Mesenchymal stem cell (in vitro differentiated cells and primary cell): ENCODE measurements around the gene TSKS.
A peak's percentile ranks its signal among the peaks of the same experiment; 100 is the strongest.

Experiments used
- DNase-seq: peaks from one replicate; pipeline ENCODE4 v3.0.0-alpha.2; 2013
- H2AFZ ChIP-seq: one replicate; pipeline ENCODE4 v1.6.1; 2013; ENCODE audit warnings: low read depth, mild to moderate bottlenecking, control low read depth, inconsistent platforms, low read length, moderate library complexity
- H2AK5ac ChIP-seq: 2 replicates; pipeline ENCODE4 v1.6.1; 2013; ENCODE audit warnings: low read length, moderate library complexity, mild to moderate bottlenecking, inconsistent platforms; ENCODE audit not compliant: severe bottlenecking
- H2BK120ac ChIP-seq: one replicate; pipeline ENCODE4 v1.6.1; 2013; ENCODE audit warnings: low read depth, mild to moderate bottlenecking, inconsistent platforms, low read length, moderate library complexity
- H2BK12ac ChIP-seq, 2 experiments: one replicate each; pipeline ENCODE4 v1.6.1; 2013; ENCODE audit warnings: inconsistent platforms in 2 of 2, low read length in 2 of 2, mild to moderate bottlenecking in 2 of 2, moderate library complexity in 2 of 2, control low read depth in 1 of 2
- H2BK15ac ChIP-seq: one replicate; pipeline ENCODE4 v1.6.1; 2013; ENCODE audit warnings: mild to moderate bottlenecking, low read depth, inconsistent platforms; ENCODE audit not compliant: poor library complexity, severe bottlenecking
- H2BK5ac ChIP-seq: 2 replicates; pipeline ENCODE4 v1.6.1; 2013; ENCODE audit warnings: low read depth, mild to moderate bottlenecking, low read length, control low read depth, inconsistent platforms; ENCODE audit not compliant: poor library complexity, severe bottlenecking
- H3K14ac ChIP-seq, 2 experiments: one replicate each; pipeline ENCODE4 v1.6.1; 2013; ENCODE audit warnings: inconsistent platforms in 2 of 2, low read length in 2 of 2, control low read depth in 1 of 2, mild to moderate bottlenecking in 1 of 2, moderate library complexity in 1 of 2
- H3K18ac ChIP-seq, 2 experiments: one replicate each; pipeline ENCODE4 v1.6.1; 2013; ENCODE audit warnings: inconsistent platforms in 2 of 2, low read length in 2 of 2, control low read depth in 1 of 2, low read depth in 1 of 2, mild to moderate bottlenecking in 1 of 2
- H3K23ac ChIP-seq, 2 experiments: one replicate each; pipeline ENCODE4 v1.6.1; 2013; ENCODE audit warnings: inconsistent platforms in 2 of 2, low read length in 2 of 2, mild to moderate bottlenecking in 2 of 2, moderate library complexity in 2 of 2, control low read depth in 1 of 2
- H3K27ac ChIP-seq: 2 replicates; pipeline ENCODE4 v1.5.1; 2013; ENCODE audit warnings: mild to moderate bottlenecking, moderate library complexity, low read length, control low read depth, inconsistent platforms; ENCODE audit not compliant: poor library complexity, severe bottlenecking
- H3K27me3 ChIP-seq, 2 experiments: 2 replicates each; pipeline versions ENCODE4 v1.6.1 to v1.7.0; 2013; ENCODE audit warnings: low read length in 2 of 2, mild to moderate bottlenecking in 2 of 2, moderate library complexity in 2 of 2, control low read depth in 1 of 2, inconsistent platforms in 1 of 2; ENCODE audit not compliant: control insufficient read depth in 1 of 2, insufficient read depth in 1 of 2
- H3K36me3 ChIP-seq, 2 experiments: 2 replicates each; pipeline versions ENCODE4 v1.6.1 to v1.7.0; 2013; ENCODE audit warnings: low read length in 2 of 2, control low read depth in 1 of 2, inconsistent platforms in 1 of 2, low read depth in 1 of 2, mild to moderate bottlenecking in 1 of 2; ENCODE audit not compliant: insufficient read depth in 2 of 2, control insufficient read depth in 1 of 2
- H3K4ac ChIP-seq, 2 experiments: one replicate each; pipeline ENCODE4 v1.6.1; 2013; ENCODE audit warnings: inconsistent platforms in 2 of 2, low read length in 2 of 2, mild to moderate bottlenecking in 2 of 2, moderate library complexity in 2 of 2, control low read depth in 1 of 2, low read depth in 1 of 2
- H3K4me1 ChIP-seq: 2 replicates; pipeline ENCODE4 v1.6.1; 2013; ENCODE audit warnings: low read depth, low read length, control low read depth; ENCODE audit not compliant: control insufficient read depth, insufficient read depth
- H3K4me2 ChIP-seq: 2 replicates; pipeline ENCODE4 v1.6.1; 2013; ENCODE audit warnings: low read length, mild to moderate bottlenecking, inconsistent platforms; ENCODE audit not compliant: poor library complexity, severe bottlenecking
- H3K4me3 ChIP-seq, 2 experiments: 2 replicates each; pipeline versions ENCODE4 v1.5.1 to v1.7.0; 2013; ENCODE audit warnings: low read length in 2 of 2, mild to moderate bottlenecking in 2 of 2, control low read depth in 1 of 2, low read depth in 1 of 2; ENCODE audit not compliant: insufficient read depth in 1 of 2
- H3K79me1 ChIP-seq: replicated peaks from 2 replicates; pipeline ENCODE4 v1.6.1; 2013; ENCODE audit warnings: mild to moderate bottlenecking, control low read depth, low read length, inconsistent platforms; ENCODE audit not compliant: poor library complexity, severe bottlenecking
- H3K9ac ChIP-seq: 2 replicates; pipeline ENCODE4 v1.7.0; 2013; ENCODE audit warnings: mild to moderate bottlenecking, low read length, moderate library complexity
- H3K9me3 ChIP-seq: 2 replicates; pipeline ENCODE4 v1.7.0; 2013; ENCODE audit warnings: mild to moderate bottlenecking, low read length; ENCODE audit not compliant: control insufficient read depth
- H4K8ac ChIP-seq: one replicate; pipeline ENCODE4 v1.6.1; 2013; ENCODE audit warnings: inconsistent platforms, mild to moderate bottlenecking, low read length, moderate library complexity
- H4K91ac ChIP-seq: one replicate; pipeline ENCODE4 v1.6.1; 2013; ENCODE audit warnings: mild to moderate bottlenecking, low read length, inconsistent platforms
- WGBS: methylation state at CpG from one replicate; pipeline ENCODE4 v1.1.7; 2013; ENCODE audit warnings: mixed read lengths; 5-methylcytosine and 5-hydroxymethylcytosine counted together

The TSKS gene

DNA sequence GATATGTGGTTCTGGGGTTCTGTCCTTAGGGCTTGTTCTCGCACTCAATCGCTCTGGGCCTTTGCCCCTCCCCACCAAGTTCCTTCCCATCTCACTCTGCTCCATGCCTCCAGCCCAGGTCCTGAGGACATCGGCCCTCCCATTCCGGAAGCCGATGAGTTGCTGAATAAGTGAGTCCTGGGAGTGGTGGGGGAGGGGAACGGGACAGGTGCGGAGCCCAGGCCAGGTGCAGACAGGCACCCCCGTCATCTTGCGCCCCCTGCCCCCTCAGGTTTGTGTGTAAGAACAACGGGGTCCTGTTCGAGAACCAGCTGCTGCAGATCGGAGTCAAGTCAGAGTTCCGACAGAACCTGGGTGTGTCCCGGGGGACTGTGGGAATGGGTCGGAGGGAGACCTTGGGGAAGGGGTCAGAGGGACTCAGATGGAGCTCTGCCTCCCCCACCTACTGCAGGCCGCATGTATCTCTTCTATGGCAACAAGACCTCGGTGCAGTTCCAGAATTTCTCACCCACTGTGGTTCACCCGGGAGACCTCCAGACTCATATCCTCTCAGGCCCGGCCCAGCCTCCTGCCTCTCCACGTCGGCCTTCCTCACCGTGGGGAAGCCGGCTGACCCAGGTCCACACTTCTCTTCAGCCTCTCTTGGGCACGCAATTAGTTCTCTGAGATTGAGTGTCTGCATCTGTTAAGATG is 39.9 kb upstream of the TSKS start:
- peaks cover 3% of the 10 kb centered on the region for H3K4me1 ChIP-seq
- 92% methylated on average over 22 of the region's 24 CpGs for WGBS

DNA sequence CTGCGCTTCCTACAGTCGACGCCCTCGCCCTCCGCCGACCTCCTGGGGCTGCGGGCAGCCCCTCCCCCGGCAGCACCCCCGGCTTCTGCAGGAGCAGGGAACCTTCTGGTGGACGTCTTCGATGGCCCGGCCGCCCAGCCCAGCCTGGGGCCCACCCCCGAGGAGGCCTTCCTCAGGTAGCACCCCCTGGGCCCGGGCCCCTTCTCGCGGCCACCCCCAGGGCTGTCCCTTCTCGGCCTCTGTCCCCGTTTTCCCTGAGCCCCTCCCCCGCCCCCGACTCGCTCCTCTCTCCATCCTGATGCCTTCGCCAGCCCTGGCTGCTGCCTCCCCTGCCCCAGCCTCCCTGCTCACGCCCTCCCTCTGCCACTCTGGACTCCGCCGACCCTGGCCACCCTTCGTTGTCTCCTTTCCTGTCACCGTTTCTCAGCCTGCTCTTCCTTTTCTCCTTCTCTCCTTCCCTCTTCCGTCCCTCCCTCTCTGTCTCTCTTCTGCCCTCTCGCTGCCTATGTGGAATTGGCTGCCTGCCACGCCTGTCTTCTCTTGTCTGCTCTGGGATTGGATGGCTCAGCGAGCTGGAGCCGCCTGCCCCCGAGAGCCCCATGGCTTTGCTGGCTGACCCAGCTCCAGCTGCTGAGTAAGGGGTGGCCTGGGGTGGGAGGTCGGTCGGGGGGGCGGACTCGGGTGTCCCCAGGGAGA is 39.0 kb upstream of the TSKS start:
- H3K18ac ChIP-seq, result peak overlapping the region in 1 of 2 experiments; percentile 89
- H4K8ac ChIP-seq, result peak overlapping the region; percentile 30
- H3K4me3 ChIP-seq, result peak overlapping the region in 1 of 2 experiments; percentile 63
- H2BK120ac ChIP-seq, result no peak overlapping the region
- H2AFZ ChIP-seq, result no peak overlapping the region
- DNase-seq, result peak; percentile 86
- peaks cover 23% of the 10 kb centered on the region for H3K79me1 ChIP-seq
- H4K91ac ChIP-seq, result peak overlapping the region; percentile 2
- H2BK12ac ChIP-seq, result peak overlapping the region in 1 of 2 experiments; percentile 75
- no peak overlapping the region for H2BK15ac ChIP-seq
- peaks cover 3% of the 10 kb centered on the region for H3K4me1 ChIP-seq
- H3K14ac ChIP-seq, result peak overlapping the region in 1 of 2 experiments; percentile 36
- H3K9ac ChIP-seq, result peak overlapping the region; percentile 62
- peaks cover 82 to 94% of the 10 kb centered on the region in 2 experiments for H3K36me3 ChIP-seq
- H3K9me3 ChIP-seq, result no peaks in the 10 kb centered on the region
- no peak overlapping the region for H2AK5ac ChIP-seq
- no peak overlapping the region for H2BK5ac ChIP-seq
- H3K27me3 ChIP-seq, result no peaks in the 10 kb centered on the region
- H3K23ac ChIP-seq, result peak overlapping the region in 1 of 2 experiments; percentile 9
- no peak overlapping the region for H3K4ac ChIP-seq
- 46% methylated on average over 38 of the region's 38 CpGs for WGBS
- no peak overlapping the region for H3K27ac ChIP-seq
- no peak overlapping the region for H3K4me2 ChIP-seq

More for the DNA sequence above, 39.9 kb upstream of the TSKS start:
- H2AFZ ChIP-seq, result no peak overlapping the region
- no peak overlapping the region for H2BK15ac ChIP-seq
- DNase-seq, result no peak
- H3K79me1 ChIP-seq, result peaks cover 20% of the 10 kb centered on the region
- H4K8ac ChIP-seq, result no peak overlapping the region
- H2BK12ac ChIP-seq, result no peak overlapping the region
- no peak overlapping the region for H3K14ac ChIP-seq
- H3K36me3 ChIP-seq, result peaks cover 84 to 99% of the 10 kb centered on the region in 2 experiments
- H3K4me3 ChIP-seq, result no peak overlapping the region
- no peak overlapping the region for H3K4me2 ChIP-seq
- no peak overlapping the region for H3K27ac ChIP-seq
- no peak overlapping the region for H2AK5ac ChIP-seq
- no peak overlapping the region for H3K4ac ChIP-seq
- H2BK120ac ChIP-seq, result no peak overlapping the region
- peak overlapping the region; percentile 11 for H4K91ac ChIP-seq
- H2BK5ac ChIP-seq, result no peak overlapping the region
- H3K9ac ChIP-seq, result peak overlapping the region; percentile 38
- no peak overlapping the region for H3K23ac ChIP-seq
- no peak overlapping the region for H3K18ac ChIP-seq
- H3K27me3 ChIP-seq, result no peaks in the 10 kb centered on the region
- no peaks in the 10 kb centered on the region for H3K9me3 ChIP-seq

DNA sequence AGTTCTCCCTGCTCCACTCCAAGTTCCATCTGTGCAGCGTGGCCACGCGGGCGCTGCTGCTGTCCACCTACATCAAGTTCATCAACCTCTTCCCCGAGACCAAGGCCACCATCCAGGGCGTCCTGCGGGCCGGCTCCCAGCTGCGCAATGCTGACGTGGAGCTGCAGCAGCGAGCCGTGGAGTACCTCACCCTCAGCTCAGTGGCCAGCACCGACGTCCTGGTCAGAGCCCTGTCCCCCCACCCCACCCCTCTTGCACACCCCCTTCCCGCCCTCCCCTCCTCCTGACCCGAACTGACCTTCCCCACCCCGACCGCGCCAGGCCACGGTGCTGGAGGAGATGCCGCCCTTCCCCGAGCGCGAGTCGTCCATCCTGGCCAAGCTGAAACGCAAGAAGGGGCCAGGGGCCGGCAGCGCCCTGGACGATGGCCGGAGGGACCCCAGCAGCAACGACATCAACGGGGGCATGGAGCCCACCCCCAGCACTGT is 38.3 kb upstream of the TSKS start:
- no peak for DNase-seq
- H4K91ac ChIP-seq, result no peak overlapping the region
- H3K4me1 ChIP-seq, result peaks cover 3% of the 10 kb centered on the region
- no peak overlapping the region for H2BK12ac ChIP-seq
- no peak overlapping the region for H2AFZ ChIP-seq
- H3K79me1 ChIP-seq, result peaks cover 24% of the 10 kb centered on the region
- H3K9ac ChIP-seq, result peak overlapping the region; percentile 62
- H2BK15ac ChIP-seq, result no peak overlapping the region
- no peak overlapping the region for H2BK5ac ChIP-seq
- no peaks in the 10 kb centered on the region for H3K9me3 ChIP-seq
- H3K27ac ChIP-seq, result no peak overlapping the region
- no peak overlapping the region for H4K8ac ChIP-seq
- peak overlapping the region in 1 of 2 experiments; percentile 63 for H3K4me3 ChIP-seq
- peak overlapping the region in 1 of 2 experiments; percentile 36 for H3K14ac ChIP-seq
- 92% methylated on average over 30 of the region's 32 CpGs for WGBS
- H3K4ac ChIP-seq, result no peak overlapping the region
- no peak overlapping the region for H3K23ac ChIP-seq
- no peak overlapping the region for H3K18ac ChIP-seq
- H2AK5ac ChIP-seq, result no peak overlapping the region
- H3K36me3 ChIP-seq, result peaks cover 84 to 94% of the 10 kb centered on the region in 2 experiments
- H2BK120ac ChIP-seq, result no peak overlapping the region
- no peaks in the 10 kb centered on the region for H3K27me3 ChIP-seq
- H3K4me2 ChIP-seq, result no peak overlapping the region

DNA sequence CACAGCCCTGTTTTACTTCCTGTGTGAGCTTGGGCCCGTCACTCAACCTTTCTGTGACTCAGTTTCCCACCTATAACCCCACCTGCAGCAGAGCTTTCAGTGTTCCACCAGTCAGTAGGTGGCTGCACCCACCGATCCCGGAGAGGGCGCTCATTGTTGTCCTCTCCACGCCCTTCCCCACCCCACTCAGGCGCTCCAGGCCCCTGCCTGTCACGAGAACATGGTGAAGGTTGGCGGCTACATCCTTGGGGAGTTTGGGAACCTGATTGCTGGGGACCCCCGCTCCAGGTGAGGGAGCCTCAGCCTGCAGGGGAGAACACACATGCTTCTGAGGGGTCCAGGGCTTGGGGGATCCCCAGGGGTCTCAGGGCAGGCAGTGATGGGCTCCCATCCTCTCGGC is 37.7 kb upstream of the TSKS start:
- H3K9ac ChIP-seq, result no peak overlapping the region
- no peak overlapping the region for H4K91ac ChIP-seq
- no peak overlapping the region for H3K18ac ChIP-seq
- 97% methylated on average over 10 of the region's 10 CpGs for WGBS
- no peak overlapping the region for H4K8ac ChIP-seq
- no peak overlapping the region for H2BK5ac ChIP-seq
- no peak overlapping the region for H2AFZ ChIP-seq
- H3K4ac ChIP-seq, result no peak overlapping the region
- no peak for DNase-seq
- no peak overlapping the region for H2AK5ac ChIP-seq
- H2BK15ac ChIP-seq, result no peak overlapping the region
- H3K23ac ChIP-seq, result no peak overlapping the region
- H3K4me2 ChIP-seq, result no peak overlapping the region
- no peak overlapping the region for H3K14ac ChIP-seq
- H2BK12ac ChIP-seq, result no peak overlapping the region
- no peaks in the 10 kb centered on the region for H3K9me3 ChIP-seq
- no peak overlapping the region for H2BK120ac ChIP-seq
- peaks cover 3% of the 10 kb centered on the region for H3K4me1 ChIP-seq
- H3K4me3 ChIP-seq, result no peak overlapping the region
- H3K36me3 ChIP-seq, result peaks cover 84 to 95% of the 10 kb centered on the region in 2 experiments
- no peaks in the 10 kb centered on the region for H3K27me3 ChIP-seq
- H3K27ac ChIP-seq, result no peak overlapping the region
- peaks cover 24% of the 10 kb centered on the region for H3K79me1 ChIP-seq
